Activated gamma-delta T cell treated with anti-CD3 and anti-CD28 coated beads, Interleukin-2, amount 50 U/mL, for 16 hours (primary cell): ENCODE results near the gene CASTOR1.
A peak's percentile ranks its signal among the peaks of the same experiment; 100 is the strongest.

Experiments used
- DNase-seq: peaks from one replicate; pipeline ENCODE4 v3.0.0-alpha.2; 2020; ENCODE audit warnings: low read depth

The CASTOR1 gene

GRCh38 chr22:30262917-30263741 lies 26.2 kb downstream of the CASTOR1 start:
- peak; percentile 76 for DNase-seq

DNA sequence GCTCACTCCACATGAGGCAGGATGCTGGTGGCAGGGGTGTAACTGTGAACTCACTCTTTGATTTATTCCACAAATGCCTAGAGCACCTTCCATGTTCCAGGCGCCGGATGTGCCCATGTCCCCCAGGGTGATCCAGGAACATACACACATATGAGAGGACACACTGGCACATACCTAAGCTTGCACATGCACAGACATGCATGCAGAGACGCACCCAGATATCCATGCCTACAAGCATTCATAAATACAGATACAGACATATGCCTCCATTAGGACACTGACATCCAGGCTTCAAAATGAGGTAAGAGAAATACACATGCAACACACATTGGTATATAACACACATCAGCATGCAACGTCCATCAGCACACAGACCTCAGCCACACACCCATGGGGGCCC lies 27.2 kb downstream of the CASTOR1 start:
- DNase-seq = no peak

- no peak for DNase-seq
These were observed 28.2 kb downstream of the CASTOR1 start for GRCh38 chr22:30261134-30261533.

DNA sequence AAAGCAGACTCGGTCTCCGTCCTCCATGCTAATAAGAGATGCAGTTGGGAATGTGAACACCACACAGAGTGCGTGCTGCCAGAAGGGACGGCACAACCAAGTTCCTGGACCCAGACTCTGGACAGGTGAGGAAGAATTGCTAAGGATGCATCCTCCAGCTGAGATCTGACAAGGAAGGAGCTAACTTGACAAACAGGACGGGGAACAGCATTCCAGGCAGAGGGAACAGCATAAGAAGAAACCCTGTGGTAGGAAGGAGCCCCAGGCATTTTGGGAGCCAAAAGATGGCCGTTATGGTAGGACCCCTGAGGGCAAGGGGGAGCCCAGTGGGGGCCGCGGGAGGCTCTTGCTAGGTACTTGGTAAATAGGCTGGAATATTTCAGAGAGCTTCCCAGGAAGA lies 28.6 kb downstream of the CASTOR1 start:
- no peak for DNase-seq

DNA sequence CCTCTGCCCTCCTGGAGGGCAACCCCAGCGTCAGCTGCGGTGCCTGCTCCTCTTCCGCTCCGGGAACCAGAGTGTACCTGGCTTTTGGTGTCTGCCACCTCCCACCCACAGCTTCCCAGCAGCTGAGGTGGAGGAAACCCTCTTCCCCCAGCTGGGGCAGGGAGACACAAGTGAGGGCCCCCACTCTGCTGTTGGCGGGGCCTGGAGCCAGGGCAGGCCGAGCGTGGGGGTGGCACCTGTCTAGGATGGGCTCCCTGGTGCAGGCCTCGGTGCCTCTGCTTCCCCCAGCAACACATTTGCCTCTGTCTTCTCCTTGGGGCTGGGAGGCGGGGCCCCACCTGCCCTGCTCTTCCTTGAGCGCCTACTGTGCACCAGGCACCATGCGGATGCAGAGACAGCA lies 29.0 kb downstream of the CASTOR1 start:
- no peak for DNase-seq

DNA sequence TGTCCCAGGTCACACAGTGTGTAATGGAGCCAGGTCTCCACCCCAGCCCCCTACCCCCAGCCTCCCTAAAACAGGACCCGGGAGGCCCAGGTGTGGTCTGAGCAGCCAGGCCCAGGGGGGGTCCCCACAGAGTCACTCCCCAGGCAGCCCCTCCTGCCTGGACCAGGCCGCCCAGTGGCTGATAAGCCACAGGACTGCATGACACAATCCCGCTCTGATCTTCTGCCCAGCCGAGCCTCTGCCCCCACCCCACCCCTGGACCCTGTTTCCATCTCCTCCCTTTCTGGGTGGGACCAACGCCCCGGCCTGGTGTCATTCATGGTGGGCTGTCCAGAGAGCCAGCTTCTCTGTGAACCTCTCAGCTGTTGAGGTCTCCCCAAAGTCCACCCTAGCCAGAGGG lies 35.0 kb downstream of the CASTOR1 start:
- no peak for DNase-seq

GRCh38 chr22:30253205-30253852 lies 36.0 kb downstream of the CASTOR1 start:
- no peak for DNase-seq

DNA sequence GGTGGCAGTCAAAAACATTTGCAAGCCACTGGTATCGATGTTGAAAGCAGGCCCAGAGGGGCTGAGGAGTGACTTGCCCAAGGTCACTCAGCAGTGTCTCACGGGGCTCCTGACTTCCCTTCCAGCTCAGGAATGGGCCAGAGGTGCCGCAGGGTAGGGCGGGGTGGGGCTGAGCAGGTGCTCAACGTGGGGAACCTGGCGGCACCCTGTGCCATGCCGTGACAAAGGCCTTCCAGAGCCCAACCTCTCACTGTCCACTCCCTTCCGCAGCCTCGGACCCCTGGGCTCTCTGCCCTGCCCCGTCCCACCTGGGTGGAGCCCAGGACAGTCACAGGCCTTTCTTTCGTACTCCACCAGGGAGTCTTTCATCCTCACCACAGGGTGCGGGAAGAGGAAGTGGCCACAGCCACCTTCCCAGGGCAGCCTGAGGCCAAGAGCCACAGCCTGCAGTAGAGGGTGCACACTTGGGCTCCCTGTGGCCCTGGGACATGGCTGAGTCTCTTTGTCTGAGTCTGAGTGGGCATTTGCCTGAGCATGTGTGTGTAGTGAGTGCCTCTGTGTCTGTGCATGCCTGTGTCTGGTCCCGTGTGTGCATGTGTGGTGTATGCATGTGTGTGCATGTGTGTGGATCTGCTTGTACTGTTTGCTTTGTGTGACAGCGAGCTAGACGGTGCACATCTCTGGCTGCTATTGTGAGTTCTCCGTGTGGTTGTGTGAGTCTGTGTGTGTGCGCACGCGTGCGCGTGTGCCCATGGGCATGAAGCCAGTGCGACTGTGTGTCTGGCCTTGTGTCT lies 36.7 kb downstream of the CASTOR1 start:
- no peak for DNase-seq

DNA sequence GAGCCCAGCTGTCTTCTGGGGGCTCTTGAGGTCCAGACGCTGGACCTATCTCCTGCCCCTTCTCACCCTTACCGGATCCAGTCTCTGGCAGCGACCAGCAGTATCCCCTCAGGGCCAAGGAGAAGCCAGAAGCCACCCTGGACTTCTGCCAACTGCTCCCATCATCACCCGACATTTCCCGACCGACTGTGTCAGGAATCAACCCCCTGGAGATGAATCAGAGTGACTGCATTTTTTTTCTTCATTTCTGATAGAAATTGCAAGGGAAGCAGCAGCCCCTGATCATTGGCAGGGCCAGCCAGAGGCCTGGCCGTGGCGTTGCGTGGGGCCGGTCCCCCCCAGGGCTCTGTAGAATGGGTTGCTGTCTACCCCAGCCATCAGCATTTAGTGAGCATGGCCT lies 37.6 kb downstream of the CASTOR1 start:
- DNase-seq = no peak

DNA sequence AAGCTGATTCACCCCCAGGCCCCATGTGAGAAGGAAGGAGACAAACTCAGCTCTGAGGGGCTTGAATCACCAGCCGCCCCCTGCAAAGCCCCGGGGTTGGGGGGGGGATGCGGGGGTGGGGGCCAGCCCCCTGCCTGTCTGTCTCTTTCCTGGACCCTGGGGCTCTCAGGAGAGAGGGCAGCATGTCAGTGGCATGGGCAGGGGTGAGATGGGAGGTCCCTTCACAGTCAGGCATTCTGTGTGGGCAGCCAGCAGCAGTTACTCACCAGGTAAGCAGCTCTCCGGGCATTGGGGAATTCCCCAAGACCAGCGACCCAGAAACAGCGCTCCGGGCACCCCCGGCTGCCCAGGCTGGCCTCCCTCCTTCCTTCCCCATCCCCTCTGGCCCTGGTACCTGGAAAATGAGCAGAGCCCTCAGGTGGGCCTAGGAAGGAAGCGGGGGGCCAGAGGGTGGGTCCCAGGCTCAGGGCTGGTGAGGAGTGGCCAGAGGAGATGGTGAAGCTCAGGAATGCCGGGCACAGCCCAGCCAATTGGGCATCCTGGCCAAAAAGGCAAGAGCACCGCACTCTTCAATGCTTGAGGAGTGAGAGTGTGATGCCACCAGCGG lies 38.5 kb downstream of the CASTOR1 start:
- DNase-seq = no peak

GRCh38 chr22:30250039-30250565 lies 39.2 kb downstream of the CASTOR1 start:
- DNase-seq = no peak

GRCh38 chr22:30249049-30250038 lies 40.0 kb downstream of the CASTOR1 start:
- no peak for DNase-seq

DNA sequence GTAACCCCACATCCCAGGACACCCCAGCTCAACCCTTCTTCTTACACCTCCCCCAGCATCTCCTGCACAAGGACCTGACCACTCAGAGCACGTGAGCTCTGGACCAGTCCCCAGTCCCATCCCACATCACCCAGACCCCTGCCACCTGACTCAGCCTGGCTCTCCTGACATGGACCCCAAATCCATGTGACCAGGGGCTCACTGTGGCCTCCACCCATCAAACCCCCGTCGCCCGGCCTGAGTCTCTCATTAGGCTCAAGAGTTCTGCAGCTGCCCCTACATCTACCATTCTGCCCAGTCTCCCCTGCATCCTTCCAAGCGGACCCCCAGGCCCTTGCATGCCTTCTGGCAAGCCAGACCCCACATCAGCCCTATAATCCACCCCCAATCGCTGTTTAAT lies 40.8 kb downstream of the CASTOR1 start:
- no peak for DNase-seq

DNA sequence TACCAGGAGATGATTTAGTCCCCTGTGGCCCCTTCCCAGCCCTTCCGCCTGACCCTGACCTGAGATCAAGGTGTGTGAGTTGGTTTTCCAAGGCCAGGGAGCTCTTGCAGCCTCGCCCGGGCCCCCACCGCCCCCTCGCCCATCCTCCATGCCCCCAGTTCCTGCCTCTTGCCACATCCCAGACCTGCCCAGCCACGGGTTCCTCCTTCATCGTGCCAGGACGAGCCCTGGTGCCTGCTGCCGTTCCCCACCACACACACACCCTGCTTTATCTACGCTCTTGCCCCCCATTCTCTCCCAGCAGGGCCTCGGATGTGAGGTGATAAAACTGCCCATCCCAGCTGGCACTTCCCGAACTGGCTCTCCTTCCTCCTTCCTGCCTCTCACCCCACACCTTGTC lies 41.3 kb downstream of the CASTOR1 start:
- no peak for DNase-seq

DNA sequence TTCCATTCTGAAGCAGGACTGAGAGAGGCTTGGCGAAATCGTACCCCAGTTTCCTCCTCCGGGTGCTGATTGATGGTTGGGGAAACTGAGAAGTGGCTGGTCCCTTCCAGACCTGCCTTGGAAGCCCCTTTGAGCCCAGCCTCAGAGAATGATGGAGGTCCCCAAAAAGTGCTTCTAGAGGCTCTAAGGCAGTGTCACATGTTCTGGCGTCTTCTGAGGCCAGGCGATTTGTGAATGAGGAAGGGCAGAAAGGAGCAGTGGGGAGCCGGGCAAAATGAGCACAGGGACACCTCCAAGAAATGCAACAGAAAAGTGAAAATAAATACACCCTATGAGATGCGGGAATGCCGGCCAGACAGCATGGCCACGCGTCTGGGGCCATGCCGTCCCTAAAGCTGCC lies 41.7 kb downstream of the CASTOR1 start:
- DNase-seq = no peak

- DNase-seq = no peak
These were observed 42.4 kb downstream of the CASTOR1 start for GRCh38 chr22:30246814-30247376.

GRCh38 chr22:30245985-30246813 lies 43.1 kb downstream of the CASTOR1 start, which contains the start of gene LIF:
TSS of gene LIF (minus strand) at chr22:30246759. CDS start at chr22:30246695, 64 bp downstream.
- DNase-seq = peak; percentile 33

DNA sequence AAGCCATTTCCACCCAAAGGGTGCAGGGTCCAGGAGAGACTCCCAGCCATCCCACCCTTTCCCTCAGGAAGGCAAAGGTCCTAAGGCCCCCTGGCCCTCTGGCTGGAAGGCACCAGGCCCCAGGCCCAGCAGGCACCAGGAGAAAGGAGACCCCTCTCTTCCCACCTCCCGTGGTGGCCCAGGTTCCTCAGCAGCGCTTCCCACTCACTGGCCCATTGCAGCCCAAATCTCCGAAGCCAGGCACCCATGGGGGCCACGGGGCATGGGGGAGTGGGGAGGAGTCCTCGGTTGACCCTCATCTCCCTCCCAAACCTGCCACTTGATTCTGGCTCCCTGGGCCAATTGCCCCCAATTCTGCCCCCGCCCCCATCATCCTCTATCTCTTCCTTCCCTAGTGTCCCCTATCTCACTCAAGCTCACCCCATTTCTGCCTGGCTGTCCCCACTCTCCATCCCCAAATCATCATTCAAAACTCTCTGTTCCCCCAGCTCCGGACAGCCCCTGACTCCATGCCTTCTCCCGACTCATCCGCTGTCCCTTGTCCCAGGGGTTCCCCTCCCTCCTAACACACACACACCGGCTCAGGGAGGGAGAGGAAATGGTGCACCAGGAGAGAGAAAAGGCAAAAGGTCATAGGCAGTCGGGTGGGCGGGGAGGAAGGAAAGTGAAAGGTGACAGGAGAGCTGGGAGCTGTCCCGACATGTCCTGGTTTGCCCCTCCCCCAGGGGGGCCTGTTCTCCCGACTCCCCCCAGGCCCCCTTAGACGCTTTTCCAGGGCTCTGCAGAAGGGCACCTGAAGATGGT lies 43.9 kb downstream of the CASTOR1 start:
- no peak for DNase-seq

- DNase-seq = no peak
These were observed 44.7 kb downstream of the CASTOR1 start for GRCh38 chr22:30244641-30245040.
